Loucy (cell line): ENCODE measurements around the gene SIPA1.

Experiments used
- H2AFZ ChIP-seq: fragments of 200-600 bp; sonication (generic); 2 replicates; pipeline ENCODE4 v1.6.0; 2016; ENCODE audit warnings: antibody characterized with exemption, mild to moderate bottlenecking, low read length, moderate library complexity
- H3F3A ChIP-seq: fragments of 200-600 bp; 2 replicates; pipeline ENCODE4 v1.6.0; 2016; ENCODE audit warnings: antibody characterized with exemption, low read depth, mild to moderate bottlenecking
- H3K27me3 ChIP-seq: fragments of 200-600 bp; sonication (generic); 2 replicates; pipeline ENCODE4 v1.6.1; 2014; ENCODE audit warnings: low read length, mild to moderate bottlenecking; ENCODE audit not compliant: insufficient read depth, poor library complexity, severe bottlenecking
- H3K36me3 ChIP-seq: fragments of 200-600 bp; sonication (generic); 2 replicates; pipeline ENCODE4 v1.6.1; 2016; ENCODE audit warnings: low read length; ENCODE audit not compliant: insufficient read depth
- H3K4me1 ChIP-seq: fragments of 200-600 bp; sonication (generic); 2 replicates; pipeline ENCODE4 v1.5.1; 2014; ENCODE audit warnings: low read length, mild to moderate bottlenecking; ENCODE audit not compliant: insufficient read depth, poor library complexity, severe bottlenecking
- H3K4me2 ChIP-seq: fragments of 200-600 bp; sonication (generic); 2 replicates; pipeline ENCODE4 v1.6.0; 2014; ENCODE audit warnings: antibody characterized with exemption, low read length, low read depth, mild to moderate bottlenecking; ENCODE audit not compliant: poor library complexity, severe bottlenecking
- H3K4me3 ChIP-seq: fragments of 200-600 bp; sonication (generic); 2 replicates; pipeline ENCODE4 v1.5.1; 2014; ENCODE audit warnings: low read length, mild to moderate bottlenecking, mixed read lengths; ENCODE audit not compliant: poor library complexity, severe bottlenecking
- H3K79me2 ChIP-seq: fragments of 200-600 bp; sonication (generic); 2 replicates; pipeline ENCODE4 v1.6.1; 2014; ENCODE audit warnings: low read length; ENCODE audit not compliant: insufficient read depth
- H3K9ac ChIP-seq: fragments of 200-600 bp; sonication (generic); 2 replicates; pipeline ENCODE4 v1.6.0; 2014; ENCODE audit warnings: mild to moderate bottlenecking, low read depth, low read length, moderate library complexity; ENCODE audit not compliant: poor library complexity, severe bottlenecking
- H3K9me2 ChIP-seq: fragments of 200-600 bp; sonication (generic); replicated peaks from 2 replicates; pipeline ENCODE4 v1.6.1; 2016; ENCODE audit warnings: low read depth, low read length, mixed read lengths
- H3K9me3 ChIP-seq: fragments of 200-600 bp; sonication (generic); 2 replicates; pipeline ENCODE4 v1.6.1; 2014; ENCODE audit warnings: mild to moderate bottlenecking, antibody characterized with exemption, low read length, low read depth; ENCODE audit not compliant: insufficient read depth
- H4K20me1 ChIP-seq: fragments of 200-600 bp; sonication (generic); 2 replicates; pipeline ENCODE4 v1.6.0; 2014; ENCODE audit warnings: antibody characterized with exemption, low read length, mild to moderate bottlenecking; ENCODE audit not compliant: insufficient read depth, poor library complexity, severe bottlenecking
- EZH2phosphoT487 ChIP-seq: fragments of 200-600 bp; IDR thresholded peaks from 2 replicates; pipeline ENCODE4 v1.6.1; 2018; ENCODE audit warnings: antibody characterized with exemption, mild to moderate bottlenecking, moderate library complexity, borderline replicate concordance
- TF ChIP-seq, protein P1 (sequence below): fragments of 200-600 bp; sonication (generic); conservative IDR thresholded peaks from 2 replicates; pipeline ENCODE4 v1.5.1; 2014; ENCODE audit warnings: mild to moderate bottlenecking, antibody characterized with exemption, low read length

Gene SIPA1

DNA sequence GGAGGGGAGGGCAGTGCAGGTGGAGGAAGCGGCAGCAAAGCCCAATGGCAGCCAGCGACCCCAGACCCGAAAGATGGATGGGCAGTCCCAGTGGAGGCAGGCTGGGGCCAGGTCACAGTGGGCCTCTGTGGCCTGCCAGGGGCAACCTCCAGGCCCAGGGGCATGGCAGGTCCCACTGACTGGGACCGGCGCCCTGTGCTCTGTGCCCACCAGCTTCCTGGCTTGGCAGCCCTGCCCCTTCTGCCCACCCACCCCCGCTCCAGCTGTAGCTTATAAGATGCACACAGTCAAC, 38.0 kb upstream of the SIPA1 start:
- H3F3A ChIP-seq, result no peaks in the 10 kb centered on the region
- H3K9me3 ChIP-seq, result no peaks in the 10 kb centered on the region
- no peaks in the 10 kb centered on the region for H3K79me2 ChIP-seq
- H3K27me3 ChIP-seq, result no peaks in the 10 kb centered on the region
- H3K9me2 ChIP-seq, result no peaks in the 10 kb centered on the region
- TF ChIP-seq EZH2phosphoT487, result no peak
- TF ChIP-seq, protein P1, sequence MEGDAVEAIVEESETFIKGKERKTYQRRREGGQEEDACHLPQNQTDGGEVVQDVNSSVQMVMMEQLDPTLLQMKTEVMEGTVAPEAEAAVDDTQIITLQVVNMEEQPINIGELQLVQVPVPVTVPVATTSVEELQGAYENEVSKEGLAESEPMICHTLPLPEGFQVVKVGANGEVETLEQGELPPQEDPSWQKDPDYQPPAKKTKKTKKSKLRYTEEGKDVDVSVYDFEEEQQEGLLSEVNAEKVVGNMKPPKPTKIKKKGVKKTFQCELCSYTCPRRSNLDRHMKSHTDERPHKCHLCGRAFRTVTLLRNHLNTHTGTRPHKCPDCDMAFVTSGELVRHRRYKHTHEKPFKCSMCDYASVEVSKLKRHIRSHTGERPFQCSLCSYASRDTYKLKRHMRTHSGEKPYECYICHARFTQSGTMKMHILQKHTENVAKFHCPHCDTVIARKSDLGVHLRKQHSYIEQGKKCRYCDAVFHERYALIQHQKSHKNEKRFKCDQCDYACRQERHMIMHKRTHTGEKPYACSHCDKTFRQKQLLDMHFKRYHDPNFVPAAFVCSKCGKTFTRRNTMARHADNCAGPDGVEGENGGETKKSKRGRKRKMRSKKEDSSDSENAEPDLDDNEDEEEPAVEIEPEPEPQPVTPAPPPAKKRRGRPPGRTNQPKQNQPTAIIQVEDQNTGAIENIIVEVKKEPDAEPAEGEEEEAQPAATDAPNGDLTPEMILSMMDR, result no peak
- H3K4me3 ChIP-seq, result no peak overlapping the region
- H3K4me1 ChIP-seq, result no peaks in the 10 kb centered on the region
- no peak overlapping the region for H3K4me2 ChIP-seq
- H2AFZ ChIP-seq, result no peak overlapping the region
- H3K9ac ChIP-seq, result no peak overlapping the region
- no peaks in the 10 kb centered on the region for H4K20me1 ChIP-seq
- H3K36me3 ChIP-seq, result peaks cover 24% of the 10 kb centered on the region; the same call in 1 of the 2 replicates

- Histone ChIP-seq H3K4me3 (no peak overlapping the region), H3K4me2 (no peak overlapping the region), H2AFZ (no peak overlapping the region), H3K4me1 (peaks cover 3% of the 10 kb centered on the region), H3K9me2 (no peaks in the 10 kb centered on the region), H3F3A (no peaks in the 10 kb centered on the region), H4K20me1 (no peaks in the 10 kb centered on the region), H3K9ac (no peak overlapping the region), H3K79me2 (peaks cover 14% of the 10 kb centered on the region; the same call in 1 of the 2 replicates), H3K27me3 (no peaks in the 10 kb centered on the region), H3K36me3 (peaks cover 41% of the 10 kb centered on the region; the same call in 1 of the 2 replicates), H3K9me3 (no peaks in the 10 kb centered on the region)
- TF ChIP-seq EZH2phosphoT487, result no peak
- TF ChIP-seq, protein P1, result no peak
These were observed 33.6 kb upstream of the SIPA1 start for GRCh38 chr11:65604258-65604657.

GRCh38 chr11:65606876-65607613, 30.9 kb upstream of the SIPA1 start:
- H3K36me3 ChIP-seq, result peaks cover 41% of the 10 kb centered on the region; the same call in 1 of the 2 replicates
- peaks cover 42% of the 10 kb centered on the region for H3K79me2 ChIP-seq
- no peaks in the 10 kb centered on the region for H3K9me2 ChIP-seq
- no peak overlapping the region for H2AFZ ChIP-seq
- TF ChIP-seq, protein P1, result no peak
- no peak for TF ChIP-seq EZH2phosphoT487
- H3K4me3 ChIP-seq, result no peak overlapping the region
- no peaks in the 10 kb centered on the region for H3K9me3 ChIP-seq
- no peaks in the 10 kb centered on the region for H3K27me3 ChIP-seq
- H3F3A ChIP-seq, result no peaks in the 10 kb centered on the region
- peaks cover 29% of the 10 kb centered on the region for H3K4me1 ChIP-seq
- H4K20me1 ChIP-seq, result peaks cover 22% of the 10 kb centered on the region
- no peak overlapping the region for H3K4me2 ChIP-seq
- no peak overlapping the region for H3K9ac ChIP-seq
